ENCODE data around the gene FAM120A. TPM values are rescaled to one million over a fixed set of nuclear protein-coding genes. Genes with fewer than 3 reads are reported as not detected.

Gene FAM120A
- total and polyA plus RNA-seq, 2 of the 13 experiments (the other 11 are each of a cell fraction or from before 2014, with no cell fraction given), result 41.3 to 44.4 TPM

DNA sequence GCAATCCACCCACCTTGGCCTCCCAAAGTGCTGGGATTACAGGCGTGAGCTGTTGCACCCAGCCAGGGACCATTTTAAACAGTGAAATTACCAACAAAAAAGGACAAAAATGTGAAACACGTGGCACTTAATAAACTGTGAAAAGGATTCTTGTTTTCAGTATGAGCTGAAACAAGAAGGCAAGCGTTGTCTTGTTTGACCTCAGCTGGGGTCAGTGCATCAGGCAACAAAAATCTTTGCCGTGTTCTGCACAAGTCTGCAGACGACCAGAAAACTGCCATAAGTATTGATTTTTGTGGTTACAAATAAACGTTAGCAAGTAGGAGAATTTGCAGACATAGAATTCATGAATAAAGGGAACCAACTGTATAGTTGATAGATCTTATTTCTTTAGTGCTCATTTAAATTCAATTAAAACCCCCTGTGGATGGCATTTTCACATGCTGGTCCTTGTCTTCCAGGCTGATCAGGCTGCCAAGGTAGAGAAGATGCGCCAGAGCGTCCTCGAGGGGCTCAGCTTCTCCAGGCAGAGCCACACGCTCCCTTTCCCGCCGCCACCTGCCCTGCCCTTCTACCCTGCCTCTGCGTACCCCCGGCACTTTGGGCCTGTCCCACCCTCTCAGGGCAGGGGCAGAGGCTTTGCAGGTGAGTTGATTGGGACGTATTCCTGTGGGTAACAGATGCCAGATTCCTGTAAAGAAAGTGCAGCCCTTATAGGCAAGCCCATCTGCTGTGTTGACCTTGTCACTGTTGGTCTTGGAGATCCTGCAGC, 106.1 kb downstream of the FAM120A start:
- TF ChIP-seq, protein P1, sequence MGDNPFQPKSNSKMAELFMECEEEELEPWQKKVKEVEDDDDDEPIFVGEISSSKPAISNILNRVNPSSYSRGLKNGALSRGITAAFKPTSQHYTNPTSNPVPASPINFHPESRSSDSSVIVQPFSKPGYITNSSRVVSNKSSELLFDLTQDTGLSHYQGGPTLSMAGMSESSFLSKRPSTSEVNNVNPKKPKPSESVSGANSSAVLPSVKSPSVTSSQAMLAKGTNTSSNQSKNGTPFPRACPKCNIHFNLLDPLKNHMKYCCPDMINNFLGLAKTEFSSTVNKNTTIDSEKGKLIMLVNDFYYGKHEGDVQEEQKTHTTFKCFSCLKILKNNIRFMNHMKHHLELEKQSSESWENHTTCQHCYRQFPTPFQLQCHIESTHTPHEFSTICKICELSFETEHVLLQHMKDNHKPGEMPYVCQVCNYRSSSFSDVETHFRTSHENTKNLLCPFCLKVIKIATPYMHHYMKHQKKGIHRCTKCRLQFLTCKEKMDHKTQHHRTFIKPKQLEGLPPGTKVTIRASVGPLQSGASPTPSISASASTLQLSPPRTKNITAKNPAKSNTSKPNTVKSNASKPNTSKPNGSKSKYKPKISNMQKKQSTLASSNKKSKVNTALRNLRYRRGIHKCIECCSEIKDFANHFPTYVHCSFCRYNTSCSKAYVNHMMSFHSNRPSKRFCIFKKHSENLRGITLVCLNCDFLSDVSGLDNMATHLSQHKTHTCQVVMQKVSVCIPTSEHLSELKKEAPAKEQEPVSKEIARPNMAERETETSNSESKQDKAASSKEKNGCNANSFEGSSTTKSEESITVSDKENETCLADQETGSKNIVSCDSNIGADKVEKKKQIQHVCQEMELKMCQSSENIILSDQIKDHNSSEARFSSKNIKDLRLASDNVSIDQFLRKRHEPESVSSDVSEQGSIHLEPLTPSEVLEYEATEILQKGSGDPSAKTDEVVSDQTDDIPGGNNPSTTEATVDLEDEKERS (CRISPR knock-in tag; IDR thresholded peaks at IDR 0.05), result no peak
- no peak for TF ChIP-seq MBNL3 (CRISPR knock-in tag; conservative IDR thresholded peaks at IDR 0.05)
- Histone ChIP-seq H3K9me3 (ENCODE audit: low read length) (no peaks in the 10 kb centered on the region), H3K27me3 (ENCODE audit: control insufficient read depth in 1 of 2, insufficient read depth in 2 of 2, low read length in 2 of 2) (no peaks in the 10 kb centered on the region), H3K9ac (ENCODE audit: insufficient read depth, low read depth, low read length) (no peak overlapping the region), H3K4me2 (ENCODE audit: low read depth, low read length) (no peak overlapping the region), H3K36me3 (replicated peaks in 1 of 2; ENCODE audit: control insufficient read depth in 1 of 2, insufficient read depth in 2 of 2, low read length in 2 of 2) (peaks cover 25 to 79% of the 10 kb centered on the region in 2 experiments), H4K20me1 (ENCODE audit: insufficient read depth, low read length) (no peaks in the 10 kb centered on the region), H2AFZ (ENCODE audit: low read length) (no peak overlapping the region), H3K4me1 (ENCODE audit: insufficient read depth, low read length) (peaks cover 9% of the 10 kb centered on the region), H3K27ac (ENCODE audit: extremely low read length, insufficient read depth, low read length) (no peak overlapping the region), H3K79me2 (ENCODE audit: insufficient read depth, low read length) (no peaks in the 10 kb centered on the region), H3K4me3 (replicated peaks in 1 of 3; ENCODE audit: insufficient read depth in 1 of 3, low read depth in 2 of 3, low read length in 3 of 3) (no peak overlapping the region)
- ChIA-PET POLR2A (no interaction called here), CTCF (ENCODE audit: low intra/inter-chr PET ratio, low total read pairs) (no interaction called here)
- no TSS peak for BruUV-seq (replicated peaks)
- intact Hi-C loops (cut with micrococcal nuclease; ENCODE audit: unreplicated experiment), result no loop called here
- WGBS (ENCODE audit: low lambda C conversion rate), result 94% methylated on average over 15 of the region's 15 CpGs
- FAIRE-seq (no peak), ATAC-seq (no peak), DNase-seq (ENCODE audit: low spot score) (no peak)
- in situ Hi-C loops (cut with HindIII; ENCODE audit: extremely low pct_ligation_motif_present, low pct_unique_long_range_greater_than_20kb), result no loop called here

DNA sequence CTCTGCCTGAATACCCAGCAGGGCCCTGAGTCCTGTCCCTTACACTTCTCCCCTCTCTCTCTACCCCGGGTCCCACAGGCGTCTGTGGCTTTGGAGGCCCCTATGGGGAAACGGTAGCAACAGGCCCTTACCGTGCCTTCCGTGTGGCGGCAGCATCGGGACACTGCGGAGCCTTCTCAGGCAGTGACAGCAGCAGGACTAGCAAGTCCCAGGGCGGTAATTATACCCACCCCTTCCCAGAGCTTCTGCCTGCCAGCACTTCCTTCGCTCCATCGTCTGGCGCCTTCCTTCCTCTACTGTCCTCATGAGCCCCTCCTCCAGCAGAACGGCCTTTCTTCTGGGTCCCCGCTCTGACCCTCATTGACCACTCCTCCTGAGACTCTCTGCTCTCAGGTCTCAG, 107.0 kb downstream of the FAM120A start:
- WGBS (ENCODE audit: low lambda C conversion rate), result 99% methylated on average over 14 of the region's 14 CpGs
- Histone ChIP-seq H3K27me3 (ENCODE audit: control insufficient read depth in 1 of 2, insufficient read depth in 2 of 2, low read length in 2 of 2) (no peaks in the 10 kb centered on the region), H3K4me1 (ENCODE audit: insufficient read depth, low read length) (no peaks in the 10 kb centered on the region), H3K9ac (ENCODE audit: insufficient read depth, low read depth, low read length) (no peak overlapping the region), H2AFZ (ENCODE audit: low read length) (no peak overlapping the region), H4K20me1 (ENCODE audit: insufficient read depth, low read length) (no peaks in the 10 kb centered on the region), H3K36me3 (replicated peaks in 1 of 2; ENCODE audit: control insufficient read depth in 1 of 2, insufficient read depth in 2 of 2, low read length in 2 of 2) (peaks cover 26 to 80% of the 10 kb centered on the region in 2 experiments), H3K9me3 (ENCODE audit: low read length) (no peaks in the 10 kb centered on the region), H3K27ac (ENCODE audit: extremely low read length, insufficient read depth, low read length) (no peak overlapping the region), H3K4me2 (ENCODE audit: low read depth, low read length) (no peak overlapping the region), H3K79me2 (ENCODE audit: insufficient read depth, low read length) (no peaks in the 10 kb centered on the region), H3K4me3 (replicated peaks in 1 of 3; ENCODE audit: insufficient read depth in 1 of 3, low read depth in 2 of 3, low read length in 3 of 3) (no peak overlapping the region)
- ChIA-PET CTCF (ENCODE audit: low intra/inter-chr PET ratio, low total read pairs) (no interaction called here), POLR2A (no interaction called here)
- FAIRE-seq (no peak), ATAC-seq (no peak; the same call in 1 of the 3 replicates), DNase-seq (ENCODE audit: low spot score) (no peak)
- BruUV-seq (replicated peaks), result no TSS peak
- in situ Hi-C loops (cut with HindIII; ENCODE audit: extremely low pct_ligation_motif_present, low pct_unique_long_range_greater_than_20kb) (no loop called here), intact Hi-C loops (cut with micrococcal nuclease; ENCODE audit: unreplicated experiment) (no loop called here)
- TF ChIP-seq RBM22 (optimal IDR thresholded peaks at IDR 0.05; ENCODE audit: low read length) (peak; percentile 62), RNF2 (conservative IDR thresholded peaks at IDR 0.05; ENCODE audit: low read depth) (no peak)

All from HepG2 (cell line).